Measurements from ENCODE around the gene IGFL4. TPM values are rescaled to one million over a fixed set of nuclear protein-coding genes. Genes with fewer than 3 reads are reported as not detected.

IGFL4 gene
- total and polyA plus RNA-seq, 2 of the 13 experiments (the other 11 are each of a cell fraction or from before 2014, with no cell fraction given), result 1.2 to 1.4 TPM

- TF ChIP-seq, protein P1, sequence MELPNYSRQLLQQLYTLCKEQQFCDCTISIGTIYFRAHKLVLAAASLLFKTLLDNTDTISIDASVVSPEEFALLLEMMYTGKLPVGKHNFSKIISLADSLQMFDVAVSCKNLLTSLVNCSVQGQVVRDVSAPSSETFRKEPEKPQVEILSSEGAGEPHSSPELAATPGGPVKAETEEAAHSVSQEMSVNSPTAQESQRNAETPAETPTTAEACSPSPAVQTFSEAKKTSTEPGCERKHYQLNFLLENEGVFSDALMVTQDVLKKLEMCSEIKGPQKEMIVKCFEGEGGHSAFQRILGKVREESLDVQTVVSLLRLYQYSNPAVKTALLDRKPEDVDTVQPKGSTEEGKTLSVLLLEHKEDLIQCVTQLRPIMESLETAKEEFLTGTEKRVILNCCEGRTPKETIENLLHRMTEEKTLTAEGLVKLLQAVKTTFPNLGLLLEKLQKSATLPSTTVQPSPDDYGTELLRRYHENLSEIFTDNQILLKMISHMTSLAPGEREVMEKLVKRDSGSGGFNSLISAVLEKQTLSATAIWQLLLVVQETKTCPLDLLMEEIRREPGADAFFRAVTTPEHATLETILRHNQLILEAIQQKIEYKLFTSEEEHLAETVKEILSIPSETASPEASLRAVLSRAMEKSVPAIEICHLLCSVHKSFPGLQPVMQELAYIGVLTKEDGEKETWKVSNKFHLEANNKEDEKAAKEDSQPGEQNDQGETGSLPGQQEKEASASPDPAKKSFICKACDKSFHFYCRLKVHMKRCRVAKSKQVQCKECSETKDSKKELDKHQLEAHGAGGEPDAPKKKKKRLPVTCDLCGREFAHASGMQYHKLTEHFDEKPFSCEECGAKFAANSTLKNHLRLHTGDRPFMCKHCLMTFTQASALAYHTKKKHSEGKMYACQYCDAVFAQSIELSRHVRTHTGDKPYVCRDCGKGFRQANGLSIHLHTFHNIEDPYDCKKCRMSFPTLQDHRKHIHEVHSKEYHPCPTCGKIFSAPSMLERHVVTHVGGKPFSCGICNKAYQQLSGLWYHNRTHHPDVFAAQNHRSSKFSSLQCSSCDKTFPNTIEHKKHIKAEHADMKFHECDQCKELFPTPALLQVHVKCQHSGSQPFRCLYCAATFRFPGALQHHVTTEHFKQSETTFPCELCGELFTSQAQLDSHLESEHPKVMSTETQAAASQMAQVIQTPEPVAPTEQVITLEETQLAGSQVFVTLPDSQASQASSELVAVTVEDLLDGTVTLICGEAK (IDR thresholded peaks at IDR 0.05), result no peak
- TF ChIP-seq, protein P1 (CRISPR knock-in tag; IDR thresholded peaks at IDR 0.05), result no peak
Observed at GRCh38 chr19:45996933-45997332, 43.9 kb downstream of the IGFL4 start (continued).
